Gastroesophageal sphincter (tissue), 4 donors: ENCODE results near the gene LIN7C. TPM values are rescaled to one million over a fixed set of nuclear protein-coding genes. Genes with fewer than 3 reads are reported as not detected.

Source experiments
- ATAC-seq: fragments of 150-250 bp; one replicate; pipeline ENCODE4 v1.9.1; 2016; ENCODE audit warnings: mild to moderate bottlenecking, moderate library complexity
- H3K27ac ChIP-seq, 4 donors: fragments of 200-600 bp; sonication (generic) in 3 of 4; 1 replicate in 3 of 4; 2 replicates in 1 of 4; pipeline ENCODE4 v1.5.1; 2016 to 2019
- H3K27me3 ChIP-seq: fragments of 200-600 bp; sonication (generic); one replicate; pipeline ENCODE4 v1.5.1; 2019
- H3K36me3 ChIP-seq, 2 donors: fragments of 200-600 bp; sonication (generic); one replicate each; pipeline ENCODE4 v1.5.1; 2019; ENCODE audit warnings: control low read depth in 1 of 2
- H3K4me1 ChIP-seq, 3 donors: fragments of 200-600 bp; sonication (generic); 1 replicate in 2 of 3; 2 replicates in 1 of 3; pipeline ENCODE4 v1.5.1; 2016 to 2019; ENCODE audit warnings: control low read depth in 2 of 3
- H3K4me3 ChIP-seq, 2 donors: fragments of 200-600 bp; sonication (generic); one replicate each; pipeline ENCODE4 v1.5.1; 2019; ENCODE audit warnings: mild to moderate bottlenecking in 1 of 2, moderate library complexity in 1 of 2
- H3K9me3 ChIP-seq, 3 donors: fragments of 200-600 bp; sonication (generic); one replicate each; pipeline ENCODE4 v1.5.1; 2017 to 2019; ENCODE audit warnings: control low read depth in 2 of 3
- EP300 ChIP-seq: sonication (generic); formaldehyde crosslinking; IDR thresholded peaks from one replicate; pipeline ENCODE4 v1.6.1; 2017; ENCODE audit warnings: antibody characterized with exemption, mild to moderate bottlenecking
- POLR2A ChIP-seq, 2 donors: fragments of 450-650 bp; IDR thresholded peaks; one replicate each; pipeline ENCODE4 v1.6.1; 2017; ENCODE audit warnings: antibody characterized with exemption in 2 of 2, mild to moderate bottlenecking in 2 of 2, moderate library complexity in 1 of 2
- POLR2AphosphoS5 ChIP-seq: sonication (generic); formaldehyde crosslinking; IDR thresholded peaks from one replicate; pipeline ENCODE4 v1.6.1; 2017; ENCODE audit warnings: antibody characterized with exemption
- WGBS, 2 donors: methylation state at CpG; one replicate each; pipeline ENCODE4 v1.1.5; 2018; ENCODE audit warnings: low coverage in 1 of 2; 5-methylcytosine and 5-hydroxymethylcytosine counted together
- total RNA-seq, 4 donors: library from RNA; depleted of rRNA; stranded (reverse); fragments of >200 nt; gene quantifications; one replicate each; pipeline ENCODE4 v1.1.0, GENCODE V29; 2016
- TF ChIP-seq, protein P1 (sequence below), 4 experiments: fragments of 200-600 bp in 2 of 4; fragments of 450-650 bp in 2 of 4; sonication (generic) in 1 of 4; IDR thresholded peaks; one replicate each; pipeline ENCODE4 v1.5.1; 2017 to 2019; ENCODE audit warnings: antibody characterized with exemption in 4 of 4, mild to moderate bottlenecking in 2 of 4, moderate library complexity in 2 of 4

LIN7C gene
- total RNA-seq, 4 donors from 2014 or later: 37.6 to 56.2 (median 51.1) TPM

DNA sequence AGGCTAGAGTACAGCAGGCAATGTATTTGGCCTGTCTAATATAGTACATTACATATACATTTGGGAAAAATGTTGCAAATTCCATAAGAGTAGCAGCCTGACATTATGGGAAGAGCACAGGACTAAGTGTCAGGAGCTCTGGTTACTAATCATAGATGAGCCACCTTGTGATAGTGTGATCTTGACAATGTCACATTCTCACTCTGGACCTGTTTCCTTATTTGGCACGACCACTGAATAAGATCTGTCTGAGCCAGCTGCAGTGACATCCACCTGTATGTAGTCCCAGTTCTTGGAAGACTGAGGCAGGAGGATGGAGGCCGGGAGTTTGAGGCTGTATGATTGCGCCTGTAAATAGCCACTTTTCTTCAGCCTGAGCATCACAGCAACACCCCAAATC lies 5.7 kb upstream of the LIN7C start:
- Histone ChIP-seq H3K4me3 (no peak overlapping the region), H3K4me1 (peaks cover 0 to 9% (median 0%) of the 10 kb centered on the region in 3 donors), H3K27ac (no peak overlapping the region), H3K9me3 (no peaks in the 10 kb centered on the region), H3K27me3 (no peaks in the 10 kb centered on the region), H3K36me3 (no peaks in the 10 kb centered on the region)
- TF ChIP-seq, protein P1, sequence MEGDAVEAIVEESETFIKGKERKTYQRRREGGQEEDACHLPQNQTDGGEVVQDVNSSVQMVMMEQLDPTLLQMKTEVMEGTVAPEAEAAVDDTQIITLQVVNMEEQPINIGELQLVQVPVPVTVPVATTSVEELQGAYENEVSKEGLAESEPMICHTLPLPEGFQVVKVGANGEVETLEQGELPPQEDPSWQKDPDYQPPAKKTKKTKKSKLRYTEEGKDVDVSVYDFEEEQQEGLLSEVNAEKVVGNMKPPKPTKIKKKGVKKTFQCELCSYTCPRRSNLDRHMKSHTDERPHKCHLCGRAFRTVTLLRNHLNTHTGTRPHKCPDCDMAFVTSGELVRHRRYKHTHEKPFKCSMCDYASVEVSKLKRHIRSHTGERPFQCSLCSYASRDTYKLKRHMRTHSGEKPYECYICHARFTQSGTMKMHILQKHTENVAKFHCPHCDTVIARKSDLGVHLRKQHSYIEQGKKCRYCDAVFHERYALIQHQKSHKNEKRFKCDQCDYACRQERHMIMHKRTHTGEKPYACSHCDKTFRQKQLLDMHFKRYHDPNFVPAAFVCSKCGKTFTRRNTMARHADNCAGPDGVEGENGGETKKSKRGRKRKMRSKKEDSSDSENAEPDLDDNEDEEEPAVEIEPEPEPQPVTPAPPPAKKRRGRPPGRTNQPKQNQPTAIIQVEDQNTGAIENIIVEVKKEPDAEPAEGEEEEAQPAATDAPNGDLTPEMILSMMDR (IDR thresholded peaks at IDR 0.05): no peak
- TF ChIP-seq POLR2AphosphoS5 (no peak), EP300 (no peak), POLR2A (IDR thresholded peaks at IDR 0.05) (no peak)
- WGBS, 2 donors: 87 to 89% methylated on average over 3 of the region's 3 CpGs
- no peak for ATAC-seq

DNA sequence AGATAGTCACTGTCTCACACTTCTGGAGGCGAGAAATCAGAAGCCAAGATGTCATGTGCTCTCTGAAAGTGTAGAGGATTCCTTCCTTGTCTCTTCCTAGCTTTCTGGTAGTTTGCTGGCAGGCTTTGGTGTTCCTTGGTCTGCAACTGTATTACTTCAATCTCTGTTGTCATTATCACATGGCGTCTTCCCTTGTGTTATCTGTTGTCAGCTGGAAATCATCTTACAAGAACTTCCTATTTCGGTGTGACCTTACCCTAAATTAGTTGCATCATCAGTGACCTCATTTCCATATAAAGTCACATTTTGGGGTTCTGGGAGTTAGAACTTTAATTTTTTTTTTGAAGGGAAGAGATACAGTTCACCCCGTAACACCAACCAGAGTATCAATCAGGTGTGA lies 3.3 kb upstream of the LIN7C start:
- H3K27me3 ChIP-seq: no peaks in the 10 kb centered on the region
- H3K9me3 ChIP-seq: no peaks in the 10 kb centered on the region
- no peaks in the 10 kb centered on the region for H3K36me3 ChIP-seq
- H3K4me1 ChIP-seq: peaks cover 6 to 22% (median 8%) of the 10 kb centered on the region in 3 donors
- H3K4me3 ChIP-seq: no peak overlapping the region
- 89 to 93% methylated on average over 4 of the region's 4 CpGs for WGBS, 2 donors
- H3K27ac ChIP-seq: no peak overlapping the region
- ATAC-seq: no peak
- TF ChIP-seq POLR2AphosphoS5 (no peak), POLR2A (IDR thresholded peaks at IDR 0.05) (no peak), EP300 (no peak)
- TF ChIP-seq, protein P1 (IDR thresholded peaks at IDR 0.05): no peak

- H3K36me3 ChIP-seq: peaks cover 0 to 2% of the 10 kb centered on the region in 2 donors
- H3K9me3 ChIP-seq: no peaks in the 10 kb centered on the region
- no peaks in the 10 kb centered on the region for H3K27me3 ChIP-seq
- peak overlapping the region in 2 of 4 donors; percentile 95 for H3K27ac ChIP-seq
- WGBS, 2 donors: 86 to 100% methylated on average over 1 to 3 of the region's 4 CpGs
- TF ChIP-seq, protein P1 (IDR thresholded peaks at IDR 0.05): no peak
- TF ChIP-seq POLR2A (IDR thresholded peaks at IDR 0.05) (no peak), POLR2AphosphoS5 (no peak), EP300 (no peak)
- H3K4me1 ChIP-seq: peaks cover 8 to 44% (median 15%) of the 10 kb centered on the region in 3 donors
- ATAC-seq: no peak
- H3K4me3 ChIP-seq: peak overlapping the region in 1 of 2 donors; percentile 66
Observed at GRCh38 chr11:27507557-27508322, 1.2 kb upstream of the LIN7C start.

DNA sequence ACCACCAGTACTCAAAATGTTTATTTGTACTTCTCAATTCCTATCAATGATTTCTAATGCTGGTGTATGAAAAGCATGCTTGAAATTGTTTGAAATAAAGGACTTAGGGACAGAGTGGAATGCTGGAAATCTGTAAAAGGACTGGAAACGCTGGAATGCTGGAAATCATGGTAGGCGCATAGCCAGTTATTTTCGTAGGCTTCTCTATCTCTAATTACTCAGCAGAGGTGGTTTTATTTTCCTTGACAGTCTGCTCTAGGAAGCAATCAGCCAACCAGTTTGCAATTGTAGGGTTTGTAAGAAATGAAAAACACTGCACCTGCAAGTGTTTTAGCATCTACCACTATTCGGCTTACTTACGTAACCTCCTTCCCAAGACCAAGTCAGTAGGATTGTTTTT lies 788 bp downstream of the LIN7C start:
- H3K27me3 ChIP-seq: no peaks in the 10 kb centered on the region
- ATAC-seq: no peak

DNA sequence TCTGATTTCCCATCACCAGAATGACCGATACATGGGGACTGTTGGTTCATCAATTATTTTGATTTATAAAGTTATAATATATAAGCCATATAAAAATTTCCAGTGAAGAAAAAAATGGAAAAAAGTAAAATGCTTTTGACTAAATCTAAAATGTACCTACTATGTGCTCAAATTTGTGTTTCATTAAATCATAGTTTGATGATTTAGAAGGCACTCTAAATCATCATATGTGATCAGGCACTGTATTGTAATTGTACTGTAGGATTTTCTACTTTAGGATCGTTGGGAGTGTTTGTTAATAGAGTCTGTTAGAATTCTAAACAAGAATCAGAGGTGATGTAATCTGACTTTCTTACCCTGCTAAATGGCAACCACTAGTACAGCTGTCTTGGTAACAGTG lies 2.4 kb downstream of the LIN7C start:
- H3K9me3 ChIP-seq: no peaks in the 10 kb centered on the region
- no peak overlapping the region for H3K27ac ChIP-seq
- peaks cover 8 to 61% (median 15%) of the 10 kb centered on the region in 3 donors for H3K4me1 ChIP-seq
- no peak overlapping the region for H3K4me3 ChIP-seq
- no peaks in the 10 kb centered on the region for H3K27me3 ChIP-seq
- H3K36me3 ChIP-seq: peaks cover 3 to 35% of the 10 kb centered on the region in 2 donors
- TF ChIP-seq POLR2A (IDR thresholded peaks at IDR 0.05) (no peak), EP300 (no peak), POLR2AphosphoS5 (no peak)
- TF ChIP-seq, protein P1 (IDR thresholded peaks at IDR 0.05): no peak
- ATAC-seq: no peak
- 18 to 61% methylated on average over 1 to 2 of the region's 2 CpGs for WGBS, 2 donors

More for the DNA sequence above, 788 bp downstream of the LIN7C start:
- WGBS, 2 donors: 3 to 8% methylated on average over 5 of the region's 5 CpGs
- Histone ChIP-seq H3K9me3 (no peaks in the 10 kb centered on the region), H3K36me3 (peaks cover 2 to 19% of the 10 kb centered on the region in 2 donors), H3K4me1 (peaks cover 8 to 56% (median 15%) of the 10 kb centered on the region in 3 donors), H3K4me3 (peak overlapping the region; percentile 66 to 75), H3K27ac (peak overlapping the region; percentile 89 to 95 (median 92))
- TF ChIP-seq EP300 (no peak), POLR2AphosphoS5 (no peak)
